OCI-LY3 (cell line): ENCODE measurements around the gene TEX14.
A peak's percentile ranks its signal among the peaks of the same experiment; 100 is the strongest.
"Not testable (repeated sequence)": the region's sequence is repeated elsewhere in the genome, so short reads cannot be mapped to it uniquely, and the experiment has no call there.

ENCODE experiments used
- H2AFZ ChIP-seq: fragments of 200-600, 300-600 bp; shearing (Covaris generic); 2 replicates; pipeline ENCODE4 v1.6.0; 2014; ENCODE audit warnings: antibody characterized with exemption, low read depth, low read length
- H3K27ac ChIP-seq: fragments of 200-600, 300-600 bp; sonication (generic); 2 replicates; pipeline ENCODE4 v1.5.1; 2014; ENCODE audit warnings: mild to moderate bottlenecking, low read length, moderate library complexity, mixed read lengths
- H3K27me3 ChIP-seq: fragments of 200-600, 300-600 bp; sonication (generic); 2 replicates; pipeline ENCODE4 v1.6.1; 2014; ENCODE audit warnings: low read depth, low read length, mixed read lengths
- H3K36me3 ChIP-seq: fragments of 200-600, 300-600 bp; sonication (generic); replicated peaks from 2 replicates; pipeline ENCODE3; 2014; ENCODE audit warnings: low read depth, low read length, mixed read lengths
- H3K4me1 ChIP-seq: fragments of 300-600, 200-600 bp; sonication (generic); 2 replicates; pipeline ENCODE4 v1.6.1; 2014; ENCODE audit warnings: low read length, mixed read lengths
- H3K4me2 ChIP-seq: fragments of 200-600, 300-600 bp; sonication (generic); 2 replicates; pipeline ENCODE4 v1.6.1; 2014; ENCODE audit warnings: low read length, mixed read lengths
- H3K4me3 ChIP-seq: fragments of 300-600, 200-600 bp; sonication (generic); 2 replicates; pipeline ENCODE4 v1.5.1; 2014; ENCODE audit warnings: antibody characterized with exemption, mild to moderate bottlenecking, low read length, moderate library complexity
- H3K79me2 ChIP-seq: fragments of 300-600, 200-600 bp; shearing (Covaris generic); 2 replicates; pipeline ENCODE4 v1.6.1; 2014; ENCODE audit warnings: mild to moderate bottlenecking, low read length, mixed read lengths
- H3K9ac ChIP-seq: fragments of 300-600, 200-600 bp; shearing (Covaris generic); 2 replicates; pipeline ENCODE4 v1.6.0; 2014; ENCODE audit warnings: mild to moderate bottlenecking, low read length, moderate library complexity
- H3K9me3 ChIP-seq: fragments of 200-600, 300-600 bp; shearing (Covaris generic); 2 replicates; pipeline ENCODE4 v1.6.1; 2014; ENCODE audit warnings: low read length, mixed read lengths; ENCODE audit not compliant: insufficient read depth
- H4K20me1 ChIP-seq: fragments of 200-600, 300-600 bp; sonication (generic); 2 replicates; pipeline ENCODE4 v1.6.1; 2016; ENCODE audit warnings: low read length, mixed read lengths; ENCODE audit not compliant: insufficient read depth
- EZH2phosphoT487 ChIP-seq: fragments of 200-600 bp; shearing (Covaris generic); IDR thresholded peaks from 2 replicates; pipeline ENCODE4 v1.6.1; 2018; ENCODE audit warnings: antibody characterized with exemption, mixed run types, low read depth
- TF ChIP-seq, protein P1 (sequence below): fragments of 200-600, 300-600 bp; sonication (generic); IDR thresholded peaks from 2 replicates; pipeline ENCODE4 v1.5.1; 2014; ENCODE audit warnings: antibody characterized with exemption, low read length, low read depth

Gene TEX14

GRCh38 chr17:58684003-58684402 is 7.8 kb downstream of the TEX14 start:
- Histone ChIP-seq H3K36me3 (no peaks in the 10 kb centered on the region), H4K20me1 (no peaks in the 10 kb centered on the region), H3K9me3 (no peaks in the 10 kb centered on the region), H3K4me3 (no peak overlapping the region), H3K27me3 (no peaks in the 10 kb centered on the region), H2AFZ (no peak overlapping the region), H3K27ac (no peak overlapping the region), H3K79me2 (no peaks in the 10 kb centered on the region), H3K9ac (no peak overlapping the region), H3K4me2 (no peak overlapping the region), H3K4me1 (peaks cover 19% of the 10 kb centered on the region)
- no peak for TF ChIP-seq EZH2phosphoT487
- TF ChIP-seq, protein P1, sequence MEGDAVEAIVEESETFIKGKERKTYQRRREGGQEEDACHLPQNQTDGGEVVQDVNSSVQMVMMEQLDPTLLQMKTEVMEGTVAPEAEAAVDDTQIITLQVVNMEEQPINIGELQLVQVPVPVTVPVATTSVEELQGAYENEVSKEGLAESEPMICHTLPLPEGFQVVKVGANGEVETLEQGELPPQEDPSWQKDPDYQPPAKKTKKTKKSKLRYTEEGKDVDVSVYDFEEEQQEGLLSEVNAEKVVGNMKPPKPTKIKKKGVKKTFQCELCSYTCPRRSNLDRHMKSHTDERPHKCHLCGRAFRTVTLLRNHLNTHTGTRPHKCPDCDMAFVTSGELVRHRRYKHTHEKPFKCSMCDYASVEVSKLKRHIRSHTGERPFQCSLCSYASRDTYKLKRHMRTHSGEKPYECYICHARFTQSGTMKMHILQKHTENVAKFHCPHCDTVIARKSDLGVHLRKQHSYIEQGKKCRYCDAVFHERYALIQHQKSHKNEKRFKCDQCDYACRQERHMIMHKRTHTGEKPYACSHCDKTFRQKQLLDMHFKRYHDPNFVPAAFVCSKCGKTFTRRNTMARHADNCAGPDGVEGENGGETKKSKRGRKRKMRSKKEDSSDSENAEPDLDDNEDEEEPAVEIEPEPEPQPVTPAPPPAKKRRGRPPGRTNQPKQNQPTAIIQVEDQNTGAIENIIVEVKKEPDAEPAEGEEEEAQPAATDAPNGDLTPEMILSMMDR, result no peak

DNA sequence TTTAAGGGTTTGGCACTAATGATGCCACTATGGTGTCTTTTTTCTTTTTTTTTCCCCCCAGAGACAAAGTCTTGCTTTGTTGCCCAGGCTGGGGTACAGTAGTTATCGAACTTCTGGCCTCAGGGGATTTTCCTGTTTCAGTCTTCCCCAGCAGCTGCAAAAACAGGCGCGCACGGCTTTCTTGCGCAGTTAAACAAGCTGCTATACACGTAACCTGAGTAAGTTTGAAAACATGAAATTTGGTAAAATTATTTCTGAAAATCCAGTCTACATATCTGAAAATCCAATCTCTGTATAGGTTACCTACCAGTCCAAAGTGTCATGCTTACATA is 11.8 kb downstream of the TEX14 start:
- H3K9ac ChIP-seq, result peak overlapping the region; percentile 60
- no peaks in the 10 kb centered on the region for H3K27me3 ChIP-seq
- no peak for TF ChIP-seq EZH2phosphoT487
- TF ChIP-seq, protein P1, result no peak
- H4K20me1 ChIP-seq, result no peaks in the 10 kb centered on the region
- H3K4me1 ChIP-seq, result peaks cover 48% of the 10 kb centered on the region
- H3K4me2 ChIP-seq, result peak overlapping the region; percentile 69
- H3K9me3 ChIP-seq, result no peaks in the 10 kb centered on the region
- peak overlapping the region; percentile 63 for H3K4me3 ChIP-seq
- no peaks in the 10 kb centered on the region for H3K79me2 ChIP-seq
- peak overlapping the region; percentile 60 for H3K27ac ChIP-seq
- peak overlapping the region; percentile 59 for H2AFZ ChIP-seq
- no peaks in the 10 kb centered on the region for H3K36me3 ChIP-seq

DNA sequence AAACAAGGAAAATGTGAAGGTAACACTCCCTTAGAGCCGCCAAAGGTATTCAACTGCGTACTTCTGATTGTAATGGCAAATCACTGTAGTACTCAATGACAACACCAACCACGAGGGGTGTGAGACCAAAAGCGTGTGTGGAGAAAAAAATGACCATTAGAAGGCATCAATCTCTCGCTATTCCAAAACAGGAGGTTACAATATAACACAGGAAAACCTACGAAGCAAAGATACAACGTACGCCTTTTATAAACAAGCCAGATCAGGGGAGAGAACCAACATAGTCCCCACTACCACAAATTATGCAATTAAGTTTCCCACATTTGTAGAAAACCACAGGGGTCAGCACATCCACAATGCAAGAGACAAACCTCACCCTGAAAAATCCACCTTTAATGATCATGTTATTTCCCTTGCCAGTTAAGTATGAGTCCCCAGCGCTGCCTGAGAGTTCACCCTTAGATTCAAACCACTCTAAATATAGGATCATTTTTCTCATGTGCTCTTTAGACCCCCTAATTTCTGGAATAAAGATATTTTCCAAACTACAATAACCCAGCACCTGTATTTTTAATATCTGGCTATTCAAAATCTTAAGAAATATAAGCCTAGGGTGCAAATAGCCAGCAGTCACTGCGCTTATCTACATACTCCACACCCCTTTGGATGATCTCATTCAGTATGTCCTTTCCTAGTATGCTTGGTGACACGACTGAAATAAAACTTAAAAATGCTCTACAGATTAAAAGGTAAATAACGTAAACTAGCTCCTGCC is 12.4 kb downstream of the TEX14 start:
- H3K27ac ChIP-seq, result peak overlapping the region; percentile 60

GRCh38 chr17:58678287-58678686 is 13.6 kb downstream of the TEX14 start:
- not testable (repeated sequence) for H3K4me3 ChIP-seq, H3K27me3 ChIP-seq, H3K27ac ChIP-seq, H2AFZ ChIP-seq, H3K36me3 ChIP-seq, H3K79me2 ChIP-seq, H3K4me2 ChIP-seq, H3K9ac ChIP-seq, H3K9me3 ChIP-seq, H4K20me1 ChIP-seq
- H3K4me1 ChIP-seq, result peaks cover 48% of the 10 kb centered on the region

More for the DNA sequence above, 12.4 kb downstream of the TEX14 start:
- Histone ChIP-seq H3K9me3 (no peaks in the 10 kb centered on the region), H3K36me3 (no peaks in the 10 kb centered on the region), H3K4me3 (peak overlapping the region; percentile 63), H3K4me1 (peaks cover 48% of the 10 kb centered on the region), H3K4me2 (peak overlapping the region; percentile 69), H3K79me2 (no peaks in the 10 kb centered on the region), H4K20me1 (no peaks in the 10 kb centered on the region), H3K27me3 (no peaks in the 10 kb centered on the region), H3K9ac (peak overlapping the region; percentile 60), H2AFZ (peak overlapping the region; percentile 59)
- TF ChIP-seq, protein P1, result no peak; the same call in 1 of the 2 replicates
- TF ChIP-seq EZH2phosphoT487, result no peak
